ENCODE measurements around the gene HDAC4. TPM values are rescaled to one million over a fixed set of nuclear protein-coding genes. Genes with fewer than 3 reads are reported as not detected.
A peak's percentile ranks its signal among the peaks of the same experiment; 100 is the strongest.

Gene HDAC4
- total RNA-seq, 4 donors from 2014 or later = 30.2 to 103 (median 51.7) TPM

GRCh38 chr2:239192456-239192855, 208.4 kb downstream of the HDAC4 start:
- no peak for ATAC-seq (ENCODE audit: low FRiP score)
- TF ChIP-seq, protein P1, sequence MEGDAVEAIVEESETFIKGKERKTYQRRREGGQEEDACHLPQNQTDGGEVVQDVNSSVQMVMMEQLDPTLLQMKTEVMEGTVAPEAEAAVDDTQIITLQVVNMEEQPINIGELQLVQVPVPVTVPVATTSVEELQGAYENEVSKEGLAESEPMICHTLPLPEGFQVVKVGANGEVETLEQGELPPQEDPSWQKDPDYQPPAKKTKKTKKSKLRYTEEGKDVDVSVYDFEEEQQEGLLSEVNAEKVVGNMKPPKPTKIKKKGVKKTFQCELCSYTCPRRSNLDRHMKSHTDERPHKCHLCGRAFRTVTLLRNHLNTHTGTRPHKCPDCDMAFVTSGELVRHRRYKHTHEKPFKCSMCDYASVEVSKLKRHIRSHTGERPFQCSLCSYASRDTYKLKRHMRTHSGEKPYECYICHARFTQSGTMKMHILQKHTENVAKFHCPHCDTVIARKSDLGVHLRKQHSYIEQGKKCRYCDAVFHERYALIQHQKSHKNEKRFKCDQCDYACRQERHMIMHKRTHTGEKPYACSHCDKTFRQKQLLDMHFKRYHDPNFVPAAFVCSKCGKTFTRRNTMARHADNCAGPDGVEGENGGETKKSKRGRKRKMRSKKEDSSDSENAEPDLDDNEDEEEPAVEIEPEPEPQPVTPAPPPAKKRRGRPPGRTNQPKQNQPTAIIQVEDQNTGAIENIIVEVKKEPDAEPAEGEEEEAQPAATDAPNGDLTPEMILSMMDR (IDR thresholded peaks at IDR 0.05) = no peak
- DNase-seq (ENCODE audit: low spot score) = peak; percentile 22

DNA sequence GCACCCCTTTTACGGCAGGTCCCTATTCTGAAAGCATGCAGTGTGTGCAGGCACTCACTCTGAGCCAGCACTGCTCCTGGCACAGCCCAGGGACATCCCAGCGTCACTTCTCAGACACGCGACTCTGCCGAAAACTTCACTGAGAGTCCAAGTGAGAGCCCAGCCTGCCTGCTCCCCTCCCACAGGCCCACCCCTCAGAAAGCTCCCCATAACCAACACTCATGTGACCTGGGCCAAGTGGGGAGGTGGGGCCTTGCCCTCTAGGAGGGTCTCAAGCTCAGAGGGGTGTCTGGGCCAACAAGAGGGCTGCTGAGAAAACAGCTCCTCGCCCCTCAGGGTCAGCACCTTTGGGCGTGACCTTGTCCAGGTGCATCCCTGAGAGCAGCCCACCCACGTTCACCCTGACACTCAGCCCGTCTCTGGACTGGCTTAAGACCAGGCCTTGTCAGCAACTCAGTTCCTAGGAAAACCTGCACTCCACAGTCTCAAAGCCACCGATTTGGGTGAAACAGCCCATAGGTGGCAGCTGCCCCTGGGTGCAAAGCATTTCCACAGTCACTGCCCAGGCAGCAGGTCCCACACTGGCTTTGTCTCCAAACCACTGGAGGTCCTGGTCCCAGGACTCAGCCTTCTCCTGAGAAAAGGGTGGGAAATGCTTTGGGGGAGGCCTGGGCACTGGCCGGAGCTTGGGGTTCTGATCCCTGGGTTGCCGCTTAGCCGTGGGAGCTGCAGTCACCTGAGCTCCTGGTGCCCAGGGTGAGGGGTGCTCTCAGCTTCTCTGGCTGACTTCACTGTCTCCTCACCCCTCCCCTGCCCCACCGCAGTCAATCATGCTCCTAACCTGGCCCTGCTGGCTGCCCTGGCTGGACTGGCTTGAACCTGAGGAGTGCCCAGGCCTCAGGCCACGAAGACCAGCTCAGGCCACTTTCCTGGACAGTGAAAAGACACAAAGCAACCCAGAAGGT, 209.6 kb downstream of the HDAC4 start:
- DNase-seq (ENCODE audit: low spot score) (peak; percentile 4), ATAC-seq (ENCODE audit: low FRiP score) (no peak)
- TF ChIP-seq, protein P1 (IDR thresholded peaks at IDR 0.05) = no peak

- DNase-seq (ENCODE audit: low spot score) (peak; percentile 11), ATAC-seq (ENCODE audit: low FRiP score) (no peak)
- TF ChIP-seq, protein P1 (IDR thresholded peaks at IDR 0.05) = no peak
These were observed 210.5 kb downstream of the HDAC4 start for GRCh38 chr2:239190361-239190760.

DNA sequence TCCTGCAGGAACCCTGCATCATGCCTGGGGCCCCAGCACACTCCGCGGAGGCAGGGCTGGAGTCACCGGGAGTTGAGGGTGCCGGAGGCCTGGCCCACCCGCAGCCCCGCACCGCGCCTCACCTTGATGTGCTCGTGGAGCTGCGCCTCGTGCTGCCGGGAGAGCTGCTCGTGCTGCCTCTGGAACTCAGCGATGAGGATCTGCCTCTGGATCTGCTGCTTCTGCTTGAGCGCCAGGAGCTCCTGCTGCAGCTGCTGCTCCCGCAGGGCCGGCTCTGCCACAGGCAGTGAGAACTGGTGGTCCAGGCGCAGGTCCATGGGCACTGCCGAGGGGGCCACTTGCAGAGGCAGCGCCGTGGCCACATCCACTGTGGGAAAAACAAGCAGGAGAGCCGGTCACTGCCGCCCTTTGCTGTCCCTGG, 211.1 kb downstream of the HDAC4 start:
- DNase-seq (ENCODE audit: low spot score) (peak; percentile 13), ATAC-seq (ENCODE audit: low FRiP score) (no peak)
- TF ChIP-seq, protein P1 (IDR thresholded peaks at IDR 0.05) = no peak

GRCh38 chr2:239188536-239188935, 212.3 kb downstream of the HDAC4 start:
- TF ChIP-seq, protein P1 (IDR thresholded peaks at IDR 0.05) = no peak
- DNase-seq (ENCODE audit: low spot score) (peak; percentile 15), ATAC-seq (ENCODE audit: low FRiP score) (no peak)

GRCh38 chr2:239187464-239188253, 213.2 kb downstream of the HDAC4 start:
- ATAC-seq (ENCODE audit: low FRiP score) (no peak), DNase-seq (ENCODE audit: low spot score) (peak; percentile 7)
- TF ChIP-seq, protein P1 (IDR thresholded peaks at IDR 0.05) = no peak
